Testis (tissue), 2 donors: ENCODE measurements around the gene CASR.

ENCODE experiments used
- POLR2A ChIP-seq: fragments of 450-650 bp; IDR thresholded peaks from one replicate; pipeline ENCODE4 v1.6.1; 2017; ENCODE audit warnings: antibody characterized with exemption, mild to moderate bottlenecking, moderate library complexity
- TF ChIP-seq, protein P1 (sequence below), 3 experiments: fragments of 450-650 bp in 2 of 3; fragments of 200-600 bp in 1 of 3; sonication (generic) in 1 of 3; IDR thresholded peaks; one replicate each; pipeline ENCODE4 v1.5.1; 2016 to 2019; ENCODE audit warnings: antibody characterized with exemption in 3 of 3, mild to moderate bottlenecking in 2 of 3, moderate library complexity in 1 of 3

GRCh38 chr3:122217901-122218300, 34.4 kb downstream of the CASR start:
- TF ChIP-seq POLR2A = no peak
- TF ChIP-seq, protein P1, sequence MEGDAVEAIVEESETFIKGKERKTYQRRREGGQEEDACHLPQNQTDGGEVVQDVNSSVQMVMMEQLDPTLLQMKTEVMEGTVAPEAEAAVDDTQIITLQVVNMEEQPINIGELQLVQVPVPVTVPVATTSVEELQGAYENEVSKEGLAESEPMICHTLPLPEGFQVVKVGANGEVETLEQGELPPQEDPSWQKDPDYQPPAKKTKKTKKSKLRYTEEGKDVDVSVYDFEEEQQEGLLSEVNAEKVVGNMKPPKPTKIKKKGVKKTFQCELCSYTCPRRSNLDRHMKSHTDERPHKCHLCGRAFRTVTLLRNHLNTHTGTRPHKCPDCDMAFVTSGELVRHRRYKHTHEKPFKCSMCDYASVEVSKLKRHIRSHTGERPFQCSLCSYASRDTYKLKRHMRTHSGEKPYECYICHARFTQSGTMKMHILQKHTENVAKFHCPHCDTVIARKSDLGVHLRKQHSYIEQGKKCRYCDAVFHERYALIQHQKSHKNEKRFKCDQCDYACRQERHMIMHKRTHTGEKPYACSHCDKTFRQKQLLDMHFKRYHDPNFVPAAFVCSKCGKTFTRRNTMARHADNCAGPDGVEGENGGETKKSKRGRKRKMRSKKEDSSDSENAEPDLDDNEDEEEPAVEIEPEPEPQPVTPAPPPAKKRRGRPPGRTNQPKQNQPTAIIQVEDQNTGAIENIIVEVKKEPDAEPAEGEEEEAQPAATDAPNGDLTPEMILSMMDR (IDR thresholded peaks at IDR 0.05) = no peak
